A549 (cell line): Measurements from ENCODE around the gene EPHB4. TPM values are rescaled to one million over a fixed set of nuclear protein-coding genes. Genes with fewer than 3 reads are reported as not detected.

Source experiments
- ATAC-seq, 2 experiments: fragments of 200-7000 bp in 1 of 2; fragments of >200 bp in 1 of 2; cut with Nextera tagmentation in 1 of 2; cut with Tn5 transposase in 1 of 2; 3 replicates each; pipeline versions ENCODE4 v1.8.0 to v1.9.1; 2018 to 2020; ENCODE audit warnings: mild to moderate bottlenecking in 1 of 2, moderate library complexity in 1 of 2
- CTCF ChIA-PET: fragments of 300-600 bp; sonication (Branson Sonifier 250); formaldehyde crosslinking; extraction: SDS; loops from one replicate; lab custom pipeline; 2021; ENCODE audit warnings: antibody characterized with exemption, inconsistent platforms; lab: Yijun Ruan, JAX
- POLR2A ChIA-PET: fragments of 350-600 bp; formaldehyde crosslinking; extraction: SDS; loops from one replicate; lab custom pipeline; 2021; ENCODE audit warnings: antibody characterized with exemption, inconsistent platforms; lab: Yijun Ruan, JAX
- DNase-seq, 2 experiments: peaks; one replicate each; pipeline versions ENCODE4 v3.0.0 to v3.0.0-alpha.2; 2011 to 2016; ENCODE audit warnings: low read depth in 1 of 2, low spot score in 1 of 2
- FAIRE-seq: peaks from 2 replicates; lab custom pipeline; 2011; peaks lifted over from hg19 to GRCh38; lab: Jason Lieb, UNC
- H3K27ac ChIP-seq, 2 experiments: fragments of >200 bp; sonication (Bioruptor Twin); formaldehyde crosslinking; 3 replicates each; pipeline ENCODE4 v1.5.1; 2016 to 2017
- H3K4me1 ChIP-seq: fragments of >200 bp; sonication (Bioruptor Twin); formaldehyde crosslinking; 3 replicates; pipeline ENCODE4 v1.6.1; 2016
- H3K4me2 ChIP-seq: fragments of >200 bp; sonication (Bioruptor Twin); formaldehyde crosslinking; 3 replicates; pipeline ENCODE4 v1.6.1; 2016
- H3K4me3 ChIP-seq: fragments of >200 bp; sonication (Bioruptor Twin); formaldehyde crosslinking; 3 replicates; pipeline ENCODE4 v1.5.1; 2016
- H3K9me3 ChIP-seq: fragments of >200 bp; sonication (Bioruptor Twin); formaldehyde crosslinking; 3 replicates; pipeline ENCODE4 v1.6.1; 2016
- BHLHE40 ChIP-seq: IDR thresholded peaks from 2 replicates; pipeline ENCODE4 v1.6.1; 2012; ENCODE audit warnings: low read depth, low read length, inconsistent platforms
- CBX2 ChIP-seq: fragments of 200-600 bp; sonication (generic); IDR thresholded peaks from 2 replicates; pipeline ENCODE4 v1.6.1; 2016; ENCODE audit warnings: low read depth, mild to moderate bottlenecking, borderline replicate concordance
- CEBPB ChIP-seq, 2 experiments: fragments of >200 bp in 1 of 2; sonication (Bioruptor Twin) in 1 of 2; formaldehyde crosslinking in 1 of 2; IDR thresholded peaks; 2 replicates each; pipeline ENCODE4 v1.6.1; 2012 to 2016
- CHD2 ChIP-seq: fragments of 150-350 bp; IDR thresholded peaks from 2 replicates; pipeline ENCODE4 v1.6.1; 2014; ENCODE audit warnings: low read length; ENCODE audit not compliant: partially characterized antibody
- EP300 ChIP-seq, 2 experiments: fragments of >200 bp; sonication (Bioruptor Twin); formaldehyde crosslinking; IDR thresholded peaks; 2 replicates in 1 of 2; 3 replicates in 1 of 2; pipeline ENCODE4 v1.6.1; 2016 to 2017
- ESRRA ChIP-seq: fragments of 150-350 bp; IDR thresholded peaks from 2 replicates; pipeline ENCODE4 v1.6.1; 2014; ENCODE audit warnings: mild to moderate bottlenecking, low read length, borderline replicate concordance
- FOSL2 ChIP-seq, 2 experiments: fragments of 450-650 bp in 1 of 2; fragments of >200 bp in 1 of 2; sonication (Bioruptor Twin) in 1 of 2; formaldehyde crosslinking; IDR thresholded peaks; 2 replicates each; pipeline versions ENCODE4 v1.5.0 to v1.6.1; 2016 to 2020; ENCODE audit warnings: mild to moderate bottlenecking in 1 of 2, moderate library complexity in 1 of 2
- HOXA7 ChIP-seq: fragments of 250-450 bp; sonication (Bioruptor Pico); IDR thresholded peaks from 2 replicates; pipeline ENCODE4 v1.5.0; 2020; ENCODE audit warnings: mild to moderate bottlenecking, moderate library complexity
- HOXB5 ChIP-seq: fragments of 250-450 bp; sonication (Bioruptor Pico); IDR thresholded peaks from 2 replicates; pipeline ENCODE4 v1.5.0; 2020; ENCODE audit warnings: mild to moderate bottlenecking, moderate library complexity
- KDM5A ChIP-seq: fragments of 200-600 bp; sonication (generic); IDR thresholded peaks from 2 replicates; pipeline ENCODE4 v1.6.1; 2016; ENCODE audit warnings: antibody characterized with exemption, mild to moderate bottlenecking
- MAZ ChIP-seq: fragments of 150-350 bp; IDR thresholded peaks from 2 replicates; pipeline ENCODE4 v1.6.1; 2014; ENCODE audit warnings: antibody characterized with exemption, low read depth, low read length, borderline replicate concordance
- MYC ChIP-seq: IDR thresholded peaks from 2 replicates; pipeline ENCODE4 v1.6.1; 2012; ENCODE audit warnings: mild to moderate bottlenecking, inconsistent platforms, low read length, improper control_type of control experiment, borderline replicate concordance
- NFE2L2 ChIP-seq: fragments of 150-350 bp; conservative IDR thresholded peaks from 2 replicates; pipeline ENCODE4 v1.6.1; 2014; ENCODE audit warnings: low read length
- PHF8 ChIP-seq: fragments of 200-600 bp; sonication (generic); IDR thresholded peaks from 2 replicates; pipeline ENCODE4 v1.6.1; 2016; ENCODE audit warnings: low read depth, mild to moderate bottlenecking, antibody characterized with exemption, moderate library complexity, borderline replicate concordance
- POLR2A ChIP-seq: IDR thresholded peaks from 2 replicates; pipeline ENCODE4 v1.6.1; 2012; ENCODE audit warnings: mild to moderate bottlenecking, low read length
- RAD21 ChIP-seq, 2 experiments: fragments of >200 bp in 1 of 2; sonication (Bioruptor Twin) in 1 of 2; formaldehyde crosslinking in 1 of 2; IDR thresholded peaks in 1 of 2; conservative IDR thresholded peaks in 1 of 2; 2 replicates in 1 of 2; 3 replicates in 1 of 2; pipeline ENCODE4 v1.6.1; 2012 to 2018; ENCODE audit warnings: inconsistent platforms in 1 of 2
- RARB ChIP-seq: fragments of 250-450 bp; sonication (Bioruptor Pico); IDR thresholded peaks from 2 replicates; pipeline ENCODE4 v1.8.0; 2021; ENCODE audit warnings: mild to moderate bottlenecking, moderate library complexity
- RFX5 ChIP-seq: fragments of 450-650 bp; IDR thresholded peaks from 2 replicates; pipeline ENCODE4 v1.7.1; 2014; ENCODE audit warnings: antibody characterized with exemption, mild to moderate bottlenecking, moderate library complexity
- ZC3H11A ChIP-seq: fragments of 450-650 bp; IDR thresholded peaks from 2 replicates; pipeline ENCODE4 v1.6.1; 2014; ENCODE audit warnings: antibody characterized with exemption, mild to moderate bottlenecking
- ZSCAN20 ChIP-seq: fragments of 250-450 bp; sonication (Bioruptor Pico); IDR thresholded peaks from 2 replicates; pipeline ENCODE4 v1.8.0; 2022; ENCODE audit warnings: mild to moderate bottlenecking, moderate library complexity
- WGBS: methylation state at CpG from one replicate; pipeline ENCODE4 v1.1.6; 2017; ENCODE audit errors: missing lambda C conversion rate; 5-methylcytosine and 5-hydroxymethylcytosine counted together
- polyA plus RNA-seq, 4 experiments: library from polyadenylated mRNA; depleted of rRNA in 3 of 4; stranded (reverse); fragments of >200 nt; fragmentation: RNase III in 1 of 4; extraction: RNeasy Plus Mini Kit Qiagen cat#74134 plus additional on column Dnase treatment in 1 of 4; gene quantifications; 2 replicates in 3 of 4; 3 replicates in 1 of 4; pipeline ENCODE4 v1.2.3, GENCODE V29; 2011 to 2017
- TF ChIP-seq, protein P1 (sequence below): fragments of 150-350 bp; IDR thresholded peaks from 2 replicates; pipeline ENCODE4 v1.6.1; 2014; ENCODE audit warnings: low read depth, mild to moderate bottlenecking, low read length
- TF ChIP-seq, protein P2 (sequence below): IDR thresholded peaks from 2 replicates; pipeline ENCODE4 v1.6.1; 2012

Gene EPHB4
- polyA plus RNA-seq, 2 of the 4 experiments (the other 2 are of a cell fraction) = 30.4 to 40.5 TPM

DNA sequence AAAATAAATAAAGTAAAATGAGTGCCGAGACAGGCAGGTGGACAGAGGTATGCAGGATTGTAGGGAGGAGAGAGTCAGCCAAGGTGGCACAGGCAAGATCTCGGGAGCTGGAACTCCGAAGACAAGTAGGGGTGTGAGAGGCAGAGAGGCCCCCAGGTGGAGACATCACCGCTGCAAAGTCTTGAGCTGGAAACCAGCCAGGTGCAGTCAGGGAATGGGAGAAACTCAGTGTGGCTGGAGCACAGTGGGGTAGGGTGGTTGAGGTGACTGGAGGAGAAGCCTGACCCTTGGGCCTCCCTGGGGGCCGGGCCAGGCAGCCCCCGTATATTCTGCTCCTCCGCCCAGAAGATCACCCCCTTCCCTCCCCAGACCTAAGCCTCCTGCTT lies 4.2 kb downstream of the EPHB4 start:
- CTCF ChIA-PET = interaction anchor here (1.2 to 18.3 kb wide), 4 partner anchors 9 to 117 kb away, joined by 3 to 317 read pairs (median 8); partner anchors contain the start of genes POP7 and SLC12A9
- TF ChIP-seq PHF8 (no peak), RAD21 (conservative IDR thresholded peaks at IDR 0.05 in 1 of 2, IDR thresholded peaks at IDR 0.05 in 1 of 2) (no peak), RARB (CRISPR knock-in tag) (no peak), MYC (no peak), HOXA7 (CRISPR knock-in tag) (no peak), ZSCAN20 (CRISPR knock-in tag) (no peak), ZC3H11A (no peak), KDM5A (no peak), BHLHE40 (no peak), CHD2 (no peak), NFE2L2 (no peak), FOSL2 (IDR thresholded peaks at IDR 0.05) (no peak), FOSL2 (CRISPR knock-in tag; IDR thresholded peaks at IDR 0.05) (no peak), MAZ (no peak), HOXB5 (no peak), RFX5 (no peak)
- TF ChIP-seq, protein P1, sequence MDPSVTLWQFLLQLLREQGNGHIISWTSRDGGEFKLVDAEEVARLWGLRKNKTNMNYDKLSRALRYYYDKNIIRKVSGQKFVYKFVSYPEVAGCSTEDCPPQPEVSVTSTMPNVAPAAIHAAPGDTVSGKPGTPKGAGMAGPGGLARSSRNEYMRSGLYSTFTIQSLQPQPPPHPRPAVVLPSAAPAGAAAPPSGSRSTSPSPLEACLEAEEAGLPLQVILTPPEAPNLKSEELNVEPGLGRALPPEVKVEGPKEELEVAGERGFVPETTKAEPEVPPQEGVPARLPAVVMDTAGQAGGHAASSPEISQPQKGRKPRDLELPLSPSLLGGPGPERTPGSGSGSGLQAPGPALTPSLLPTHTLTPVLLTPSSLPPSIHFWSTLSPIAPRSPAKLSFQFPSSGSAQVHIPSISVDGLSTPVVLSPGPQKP = no peak

DNA sequence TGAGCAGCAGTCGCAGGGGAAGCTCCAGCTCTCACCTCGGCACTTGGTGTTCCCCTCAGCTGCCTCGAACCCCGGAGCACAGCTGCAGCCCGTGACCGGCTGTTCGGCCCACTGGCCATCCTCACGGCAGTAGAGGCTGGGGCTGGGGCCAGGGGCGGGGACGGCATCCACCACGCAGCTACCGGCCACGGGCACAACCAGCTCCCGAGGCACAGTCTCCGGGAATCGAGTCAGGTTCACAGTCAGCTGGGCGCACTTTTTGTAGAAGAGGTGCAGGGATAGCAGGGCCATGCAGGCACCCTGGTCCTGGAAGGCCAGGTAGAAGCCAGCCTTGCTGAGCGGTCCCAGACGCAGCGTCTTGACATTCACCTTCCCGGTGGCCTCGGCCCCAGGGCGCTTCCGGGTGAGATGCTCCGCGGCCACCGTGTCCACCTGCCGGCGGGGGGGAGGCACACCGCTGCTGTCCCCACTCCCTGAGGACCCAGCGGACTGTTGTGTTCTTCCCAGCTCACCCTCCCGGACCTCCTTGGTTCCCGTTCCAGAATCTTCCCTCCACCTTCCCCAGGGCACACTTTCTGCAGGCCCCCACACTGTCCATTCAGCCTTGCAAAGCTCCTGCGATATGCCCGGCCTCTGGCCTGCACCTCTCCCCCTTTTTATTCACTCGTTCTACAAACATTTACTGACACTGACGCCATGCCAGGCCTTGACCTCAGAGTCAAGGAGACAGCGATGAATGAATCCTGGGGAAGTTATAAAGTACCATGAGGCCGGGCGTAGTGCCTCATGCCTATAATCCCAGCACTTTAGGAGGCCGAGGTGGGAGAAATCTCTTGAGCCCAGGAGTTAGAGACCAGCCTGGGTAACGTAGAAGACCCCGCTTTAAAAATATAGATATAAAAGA lies 4.8 kb downstream of the EPHB4 start:
- no peak overlapping the region for H3K4me2 ChIP-seq
- no peak for FAIRE-seq
- no peaks in the 10 kb centered on the region for H3K9me3 ChIP-seq
- ATAC-seq = no peak
- no peak for DNase-seq
- no peak overlapping the region for H3K27ac ChIP-seq
- TF ChIP-seq CBX2 = no peak
- TF ChIP-seq, protein P2, sequence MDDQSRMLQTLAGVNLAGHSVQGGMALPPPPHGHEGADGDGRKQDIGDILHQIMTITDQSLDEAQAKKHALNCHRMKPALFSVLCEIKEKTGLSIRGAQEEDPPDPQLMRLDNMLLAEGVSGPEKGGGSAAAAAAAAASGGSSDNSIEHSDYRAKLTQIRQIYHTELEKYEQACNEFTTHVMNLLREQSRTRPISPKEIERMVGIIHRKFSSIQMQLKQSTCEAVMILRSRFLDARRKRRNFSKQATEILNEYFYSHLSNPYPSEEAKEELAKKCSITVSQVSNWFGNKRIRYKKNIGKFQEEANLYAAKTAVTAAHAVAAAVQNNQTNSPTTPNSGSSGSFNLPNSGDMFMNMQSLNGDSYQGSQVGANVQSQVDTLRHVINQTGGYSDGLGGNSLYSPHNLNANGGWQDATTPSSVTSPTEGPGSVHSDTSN = no peak
- no peak for TF ChIP-seq CEBPB (IDR thresholded peaks at IDR 0.05)
- no peak for TF ChIP-seq MAZ
- no peak for TF ChIP-seq ESRRA
- TF ChIP-seq EP300 (IDR thresholded peaks at IDR 0.05) = no peak
- no peak for TF ChIP-seq NFE2L2
- TF ChIP-seq POLR2A = no peak
- ChIA-PET POLR2A (interaction anchor here (1.4 kb wide), 1 partner anchor 14 kb away, joined by 3 read pairs; no protein-coding TSS in a partner anchor), CTCF (interaction anchor here (1.2 to 18.3 kb wide), 5 partner anchors 10 to 117 kb away, joined by 3 to 317 read pairs (median 6); partner anchors contain the start of genes EPO, POP7 and SLC12A9)
- H3K4me1 ChIP-seq = peaks cover 17% of the 10 kb centered on the region; the same call in 2 of the 3 replicates
- WGBS = 99% methylated on average over 25 of the region's 43 CpGs
- no peak overlapping the region for H3K4me3 ChIP-seq

More for the DNA sequence above, 4.2 kb downstream of the EPHB4 start:
- POLR2A ChIA-PET = no interaction called here
- no peaks in the 10 kb centered on the region for H3K9me3 ChIP-seq
- DNase-seq (no peak), FAIRE-seq (no peak), ATAC-seq (no peak)
- 87% methylated on average over 7 of the region's 7 CpGs for WGBS
- H3K4me1 ChIP-seq = peaks cover 17% of the 10 kb centered on the region; the same call in 2 of the 3 replicates
- no peak overlapping the region for H3K4me2 ChIP-seq
- H3K4me3 ChIP-seq = no peak overlapping the region
- no peak overlapping the region for H3K27ac ChIP-seq
